H9 (cell line): ENCODE measurements around the gene APOBEC2. TPM values are rescaled to one million over a fixed set of nuclear protein-coding genes. Genes with fewer than 3 reads are reported as not detected.

Experiments used
- DNase-seq: peaks from one replicate; pipeline ENCODE4 v3.0.0-alpha.2; 2017
- H2AFZ ChIP-seq: one replicate; pipeline ENCODE4 v1.6.1; 2013; ENCODE audit warnings: mild to moderate bottlenecking, low read length, control low read depth, moderate library complexity
- H2AK5ac ChIP-seq: 2 replicates; pipeline ENCODE4 v1.6.1; 2013; ENCODE audit warnings: low read length, control low read depth, mixed read lengths; ENCODE audit not compliant: insufficient read length
- H2BK120ac ChIP-seq: one replicate; pipeline ENCODE4 v1.6.1; 2013; ENCODE audit warnings: low read depth, mild to moderate bottlenecking, low read length, control low read depth, inconsistent platforms; ENCODE audit not compliant: poor library complexity, severe bottlenecking
- H2BK12ac ChIP-seq: 2 replicates; pipeline ENCODE4 v1.6.1; 2013; ENCODE audit warnings: low read length, control low read depth, mixed read lengths, low read depth; ENCODE audit not compliant: insufficient read length
- H2BK15ac ChIP-seq: 2 replicates; pipeline ENCODE4 v1.6.1; 2013; ENCODE audit warnings: low read depth, low read length, control low read depth
- H2BK20ac ChIP-seq: one replicate; pipeline ENCODE4 v1.6.1; 2013; ENCODE audit warnings: low read depth, mild to moderate bottlenecking, low read length, control low read depth, inconsistent platforms; ENCODE audit not compliant: poor library complexity, severe bottlenecking
- H2BK5ac ChIP-seq: 2 replicates; pipeline ENCODE4 v1.6.1; 2013; ENCODE audit warnings: low read length, control low read depth, mixed read lengths; ENCODE audit not compliant: insufficient read length
- H3K14ac ChIP-seq: 2 replicates; pipeline ENCODE4 v1.6.1; 2013; ENCODE audit warnings: low read length, control low read depth; ENCODE audit not compliant: insufficient read depth
- H3K18ac ChIP-seq: 2 replicates; pipeline ENCODE4 v1.6.1; 2013; ENCODE audit warnings: low read depth, mild to moderate bottlenecking, mixed read lengths, low read length, control low read depth; ENCODE audit not compliant: insufficient read length
- H3K23ac ChIP-seq: 2 replicates; pipeline ENCODE4 v1.6.1; 2013; ENCODE audit warnings: low read length, control low read depth, mixed read lengths, low read depth; ENCODE audit not compliant: insufficient read length
- H3K23me2 ChIP-seq: 2 replicates; pipeline ENCODE4 v1.6.1; 2013; ENCODE audit warnings: low read depth, mild to moderate bottlenecking, mixed read lengths, low read length, control low read depth; ENCODE audit not compliant: insufficient read length, poor library complexity, severe bottlenecking
- H3K27ac ChIP-seq: 2 replicates; pipeline ENCODE4 v1.5.1; 2013; ENCODE audit warnings: low read length, control low read depth, mixed read lengths, low read depth; ENCODE audit not compliant: insufficient read length
- H3K27me3 ChIP-seq: 2 replicates; pipeline ENCODE4 v1.6.1; 2013; ENCODE audit warnings: low read length, control low read depth, inconsistent platforms; ENCODE audit not compliant: insufficient read depth
- H3K4ac ChIP-seq: 2 replicates; pipeline ENCODE4 v1.6.1; 2013; ENCODE audit warnings: low read depth, mild to moderate bottlenecking, control low read depth, inconsistent platforms, low read length, moderate library complexity
- H3K4me1 ChIP-seq: 2 replicates; pipeline ENCODE4 v1.6.1; 2013; ENCODE audit warnings: low read length, control low read depth, inconsistent platforms; ENCODE audit not compliant: insufficient read depth
- H3K4me2 ChIP-seq: 2 replicates; pipeline ENCODE4 v1.6.1; 2013; ENCODE audit warnings: low read length, control low read depth, mixed read lengths; ENCODE audit not compliant: insufficient read length, insufficient read depth
- H3K56ac ChIP-seq: 2 replicates; pipeline ENCODE4 v1.6.1; 2013; ENCODE audit warnings: low read depth, mild to moderate bottlenecking, mixed read lengths, low read length, control low read depth; ENCODE audit not compliant: insufficient read length
- H3K79me1 ChIP-seq: 2 replicates; pipeline ENCODE4 v1.6.1; 2013; ENCODE audit warnings: low read depth, mild to moderate bottlenecking, moderate library complexity, low read length, control low read depth, inconsistent platforms; ENCODE audit not compliant: insufficient read depth, poor library complexity, severe bottlenecking
- H3K79me2 ChIP-seq: 2 replicates; pipeline ENCODE4 v1.6.1; 2013; ENCODE audit warnings: low read length, control low read depth, inconsistent platforms; ENCODE audit not compliant: insufficient read depth
- H3K9ac ChIP-seq: 2 replicates; pipeline ENCODE4 v1.6.1; 2013; ENCODE audit warnings: low read length, control low read depth, mixed read lengths; ENCODE audit not compliant: insufficient read length; ENCODE audit errors: extremely low read depth
- H3K9me3 ChIP-seq: one replicate; pipeline ENCODE4 v1.6.1; 2013; ENCODE audit warnings: low read depth, low read length, inconsistent platforms; ENCODE audit not compliant: control insufficient read depth
- H3T11ph ChIP-seq: one replicate; pipeline ENCODE4 v1.6.1; 2013; ENCODE audit warnings: mild to moderate bottlenecking, low read length, control low read depth, inconsistent platforms
- H4K20me1 ChIP-seq: one replicate; pipeline ENCODE4 v1.6.1; 2013; ENCODE audit not compliant: control insufficient read depth, insufficient read length, insufficient read depth
- H4K5ac ChIP-seq: 2 replicates; pipeline ENCODE4 v1.6.1; 2013; ENCODE audit warnings: low read depth, mild to moderate bottlenecking, mixed read lengths, low read length, control low read depth; ENCODE audit not compliant: insufficient read length
- H4K8ac ChIP-seq: replicated peaks from 2 replicates; pipeline ENCODE4 v1.6.1; 2013; ENCODE audit warnings: low read length, control low read depth, mixed read lengths, low read depth; ENCODE audit not compliant: insufficient read length
- H4K91ac ChIP-seq: 2 replicates; pipeline ENCODE4 v1.6.1; 2013; ENCODE audit warnings: low read depth, mild to moderate bottlenecking, moderate library complexity, mixed read lengths, low read length, control low read depth; ENCODE audit not compliant: insufficient read length
- H3K27ac Mint-ChIP-seq, 3 experiments: 2 replicates in 2 of 3; 3 replicates in 1 of 3; pipeline ENCODE4 v1.8.0; 2020 to 2021; ENCODE audit warnings: mixed read lengths in 3 of 3, mild to moderate bottlenecking in 1 of 3, moderate library complexity in 1 of 3
- H3K27me3 Mint-ChIP-seq: 2 replicates; pipeline ENCODE4 v1.8.0; 2021; ENCODE audit warnings: low read depth, mild to moderate bottlenecking, moderate library complexity, mixed read lengths
- H3K36me3 Mint-ChIP-seq, 3 experiments: 2 replicates in 2 of 3; 3 replicates in 1 of 3; pipeline ENCODE4 v1.8.0; 2020 to 2021; ENCODE audit warnings: low read depth in 3 of 3, mixed read lengths in 3 of 3; ENCODE audit not compliant: insufficient read depth in 1 of 3
- H3K4me1 Mint-ChIP-seq, 2 experiments: 2 replicates each; pipeline ENCODE4 v1.8.0; 2020; ENCODE audit warnings: mixed read lengths in 2 of 2
- H3K4me3 Mint-ChIP-seq, 2 experiments: 2 replicates in 1 of 2; 3 replicates in 1 of 2; pipeline ENCODE4 v1.8.0; 2020 to 2021; ENCODE audit warnings: mild to moderate bottlenecking in 2 of 2, mixed read lengths in 2 of 2, moderate library complexity in 1 of 2
- H3K9me3 Mint-ChIP-seq, 2 experiments: 2 replicates in 1 of 2; 3 replicates in 1 of 2; pipeline ENCODE4 v1.8.0; 2020; ENCODE audit warnings: mild to moderate bottlenecking in 2 of 2, mixed read lengths in 2 of 2, moderate library complexity in 1 of 2
- WGBS: extraction: QIAGEN DNeasy Blood & Tissue Kit; methylation state at CpG from one replicate; pipeline ENCODE4 v1.1.7; 2013; ENCODE audit warnings: missing lambda C conversion rate, low lambda C conversion rate, mixed read lengths; ENCODE audit not compliant: insufficient read length; ENCODE audit errors: extremely low coverage; 5-methylcytosine and 5-hydroxymethylcytosine counted together
- long read RNA-seq: library from polyadenylated mRNA; unstranded; transcript quantifications from one replicate; pipeline ENCODE4 v2.0.0, GENCODE V29; 2020
- total RNA-seq: library from RNA; stranded (reverse); gene quantifications from 2 replicates; pipeline ENCODE4 v1.2.1, GENCODE V29; 2021
- TF ChIP-seq, protein P1 (sequence below): fragments of 200-600 bp; sonication (generic); conservative IDR thresholded peaks from 3 replicates; pipeline ENCODE4 v1.8.0; 2021; ENCODE audit warnings: antibody characterized with exemption, mild to moderate bottlenecking

The APOBEC2 gene
- total RNA-seq: not detected in 2 replicates
- long read RNA-seq, partial matches to known transcripts: 0 of 1 reads
- long read RNA-seq, other reads (novel, unspliced or antisense): 1 of 1 reads

DNA sequence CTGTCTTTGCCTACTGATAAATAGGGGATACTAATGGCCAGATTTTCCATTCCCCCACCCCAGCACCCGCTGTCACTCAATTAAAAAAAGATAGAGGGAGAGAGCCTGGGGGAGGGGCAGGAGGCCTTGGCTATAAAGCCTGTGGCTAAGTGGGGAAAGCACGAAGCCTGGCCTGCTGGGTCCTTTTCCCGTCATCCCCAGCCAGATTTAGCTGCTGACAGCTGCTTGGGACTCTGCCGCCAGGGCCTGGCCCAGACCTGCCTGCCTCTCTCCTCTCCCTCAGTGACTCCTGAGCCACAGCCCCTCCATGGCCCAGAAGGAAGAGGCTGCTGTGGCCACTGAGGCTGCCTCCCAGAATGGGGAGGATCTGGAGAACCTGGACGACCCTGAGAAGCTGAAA is at the start of gene APOBEC2:
APOBEC2 (plus strand) TSS at position 162 of the 400 bp plus-strand sequence; CDS start at position 308, 146 bp downstream.
- Mint-ChIP-seq H3K9me3 (no peaks in the 10 kb centered on the region), H3K27me3 (no peaks in the 10 kb centered on the region), H3K27ac (peak within 1 kb of the TSS in 1 of 3 experiments; percentile 60; a peak in 2 of 7 replicates), H3K4me3 (no peak within 1 kb of the TSS), H3K4me1 (peaks cover 14 to 21% of the 10 kb centered on the region in 2 experiments), H3K36me3 (peaks cover 0 to 2% (median 0%) of the 10 kb centered on the region in 3 experiments; a peak in 1 of 7 replicates)
- no peak within 1 kb of the TSS for H3K27ac ChIP-seq
- no peak within 1 kb of the TSS for H3K4ac ChIP-seq
- H3K23ac ChIP-seq: no peak within 1 kb of the TSS
- H2AFZ ChIP-seq: no peak within 1 kb of the TSS
- H3K4me2 ChIP-seq: no peak within 1 kb of the TSS
- H3K9me3 ChIP-seq: no peaks in the 10 kb centered on the region
- H4K5ac ChIP-seq: no peak within 1 kb of the TSS
- H2BK20ac ChIP-seq: no peak within 1 kb of the TSS
- no peak within 1 kb of the TSS for H3K9ac ChIP-seq
- H3K4me1 ChIP-seq: peaks cover 7% of the 10 kb centered on the region; the same call in 1 of the 2 replicates
- TF ChIP-seq, protein P1, sequence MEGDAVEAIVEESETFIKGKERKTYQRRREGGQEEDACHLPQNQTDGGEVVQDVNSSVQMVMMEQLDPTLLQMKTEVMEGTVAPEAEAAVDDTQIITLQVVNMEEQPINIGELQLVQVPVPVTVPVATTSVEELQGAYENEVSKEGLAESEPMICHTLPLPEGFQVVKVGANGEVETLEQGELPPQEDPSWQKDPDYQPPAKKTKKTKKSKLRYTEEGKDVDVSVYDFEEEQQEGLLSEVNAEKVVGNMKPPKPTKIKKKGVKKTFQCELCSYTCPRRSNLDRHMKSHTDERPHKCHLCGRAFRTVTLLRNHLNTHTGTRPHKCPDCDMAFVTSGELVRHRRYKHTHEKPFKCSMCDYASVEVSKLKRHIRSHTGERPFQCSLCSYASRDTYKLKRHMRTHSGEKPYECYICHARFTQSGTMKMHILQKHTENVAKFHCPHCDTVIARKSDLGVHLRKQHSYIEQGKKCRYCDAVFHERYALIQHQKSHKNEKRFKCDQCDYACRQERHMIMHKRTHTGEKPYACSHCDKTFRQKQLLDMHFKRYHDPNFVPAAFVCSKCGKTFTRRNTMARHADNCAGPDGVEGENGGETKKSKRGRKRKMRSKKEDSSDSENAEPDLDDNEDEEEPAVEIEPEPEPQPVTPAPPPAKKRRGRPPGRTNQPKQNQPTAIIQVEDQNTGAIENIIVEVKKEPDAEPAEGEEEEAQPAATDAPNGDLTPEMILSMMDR: no peak
- no peak within 1 kb of the TSS for H4K91ac ChIP-seq
- H3K79me1 ChIP-seq: no peaks in the 10 kb centered on the region
- no peaks in the 10 kb centered on the region for H3K27me3 ChIP-seq
- no peak within 1 kb of the TSS for H4K8ac ChIP-seq
- H2AK5ac ChIP-seq: no peak within 1 kb of the TSS
- no peak within 1 kb of the TSS for H2BK12ac ChIP-seq
- H3K79me2 ChIP-seq: no peaks in the 10 kb centered on the region
- H3K56ac ChIP-seq: no peak within 1 kb of the TSS
- H3K23me2 ChIP-seq: no peaks in the 10 kb centered on the region
- H3T11ph ChIP-seq: no peak within 1 kb of the TSS
- WGBS: no CpG with 5 or more reads among the region's 5 CpGs
- H2BK120ac ChIP-seq: no peak within 1 kb of the TSS
- no peak for DNase-seq
- no peaks in the 10 kb centered on the region for H4K20me1 ChIP-seq
- no peak within 1 kb of the TSS for H2BK5ac ChIP-seq
- H3K18ac ChIP-seq: no peak within 1 kb of the TSS
- no peak within 1 kb of the TSS for H2BK15ac ChIP-seq
- no peak within 1 kb of the TSS for H3K14ac ChIP-seq
